Measurements from ENCODE around the gene NHEJ1. TPM values are rescaled to one million over a fixed set of nuclear protein-coding genes. Genes with fewer than 3 reads are reported as not detected.

NHEJ1 gene
- total and polyA plus RNA-seq, 2 donors (not counting 3 experiments of a cell fraction or from before 2014, with no cell fraction given) = 12.8 to 12.9 TPM

- CTCF ChIA-PET = interaction anchor here (0.8 to 9.5 kb wide), 6 partner anchors 20 to 95 kb away, joined by 3 to 178 read pairs (median 7); partner anchors contain the start of gene IHH
- intact Hi-C loops (cut with micrococcal nuclease) = no loop called here
Measured at GRCh38 chr2:219124381-219125110, 36.1 kb downstream of the NHEJ1 start.

More at GRCh38 chr2:219124381-219125110, 36.1 kb downstream of the NHEJ1 start:
- H3K36me3 ChIP-seq (ENCODE audit: control insufficient read depth in 2 of 2, extremely low read depth in 1 of 2, insufficient read depth in 2 of 2, low read length in 2 of 2) = no peaks in the 10 kb centered on the region
- dilution Hi-C loops (cut with MboI; ENCODE audit: extremely low pct_ligation_motif_present, low sequenced_read_pairs) = no loop called here
- H3K4me2 ChIP-seq (ENCODE audit: insufficient read depth, low read length) = no peak overlapping the region
- no peaks in the 10 kb centered on the region for H3K4me1 ChIP-seq (ENCODE audit: control insufficient read depth, extremely low read depth, insufficient read depth, low read length)
- no peaks in the 10 kb centered on the region for H3K27me3 ChIP-seq (ENCODE audit: control insufficient read depth in 2 of 2, insufficient read depth in 2 of 2, low read length in 2 of 2)
- no peak overlapping the region for H3K9ac ChIP-seq (replicated peaks; ENCODE audit: extremely low read depth, insufficient read depth, low read length)
- no peak overlapping the region for H3K4me3 ChIP-seq (replicated peaks in 1 of 3; ENCODE audit: insufficient read depth in 1 of 3, low read depth in 1 of 3, low read length in 3 of 3)
- POLR2A ChIA-PET = no interaction called here
- no peaks in the 10 kb centered on the region for H3K9me1 ChIP-seq (replicated peaks; ENCODE audit: control insufficient read depth, extremely low read depth, insufficient read depth, low read length)
- H4K20me1 ChIP-seq (replicated peaks; ENCODE audit: control insufficient read depth, extremely low read depth, insufficient read depth, low read length) = no peaks in the 10 kb centered on the region
- DNase-seq (ENCODE audit: low read depth, low spot score) (no peak), FAIRE-seq (no peak)
- no peak for TF ChIP-seq POLR2AphosphoS5 (IDR thresholded peaks at IDR 0.05; ENCODE audit: insufficient read depth, low read depth, low read length)
- TF ChIP-seq MYC (IDR thresholded peaks at IDR 0.05; ENCODE audit: low read depth, low read length) = no peak
- TF ChIP-seq POLR2A (IDR thresholded peaks at IDR 0.05; ENCODE audit: low read depth, low read length) = no peak
- TF ChIP-seq CTCF (IDR thresholded peaks at IDR 0.05; ENCODE audit: extremely low read depth in 1 of 2, insufficient read depth in 1 of 2, low read depth in 1 of 2, low read length in 2 of 2) = no peak
- no peak for TF ChIP-seq JUN (IDR thresholded peaks at IDR 0.05; ENCODE audit: borderline replicate concordance, insufficient read depth, insufficient read length, low read depth)
- TF ChIP-seq EZH2 (IDR thresholded peaks at IDR 0.05; ENCODE audit: borderline replicate concordance, low read depth, low read length, severe bottlenecking) = no peak
- no peak for TF ChIP-seq FOS (IDR thresholded peaks at IDR 0.05; ENCODE audit: borderline replicate concordance, insufficient read depth, low read length)
- TF ChIP-seq MAX (IDR thresholded peaks at IDR 0.05; ENCODE audit: insufficient read depth, insufficient read length) = no peak
- TF ChIP-seq GATA2 (IDR thresholded peaks at IDR 0.05; ENCODE audit: insufficient read depth, insufficient read length, low read depth, low read length) = no peak
- no peaks in the 10 kb centered on the region for H3K9me3 ChIP-seq (replicated peaks; ENCODE audit: control insufficient read depth, insufficient read depth, low read length)
- BruUV-seq (replicated peaks) = no TSS peak
- no peaks in the 10 kb centered on the region for H3K79me2 ChIP-seq (ENCODE audit: control insufficient read depth, insufficient read depth, low read length)
- no peak overlapping the region for H3K27ac ChIP-seq (ENCODE audit: insufficient read depth, low read depth, low read length)
- no peak overlapping the region for H2AFZ ChIP-seq (ENCODE audit: low read depth, low read length)
